Measurements from ENCODE around the gene OSBPL2.

GRCh38 chr20:62318400-62319345 lies 80.4 kb downstream of the OSBPL2 start:
- TF ChIP-seq CTCF (IDR thresholded peaks at IDR 0.05) = no peak
- no peak for TF ChIP-seq POLR2A (IDR thresholded peaks at IDR 0.05)
